Stimulated activated CD8-positive, alpha-beta memory T cell treated with anti-CD3 and anti-CD28 coated beads, Interleukin-15, amount 100 ng/mL, for 1 hour (primary cell): Measurements from ENCODE around the gene TMEM185A.
"Not testable (repeated sequence)": the region's sequence is repeated elsewhere in the genome, so short reads cannot be mapped to it uniquely, and the experiment has no call there.

Experiments
- DNase-seq: peaks from one replicate; pipeline ENCODE4 v3.0.0-alpha.2; 2020; ENCODE audit warnings: low read depth

Gene TMEM185A

DNA sequence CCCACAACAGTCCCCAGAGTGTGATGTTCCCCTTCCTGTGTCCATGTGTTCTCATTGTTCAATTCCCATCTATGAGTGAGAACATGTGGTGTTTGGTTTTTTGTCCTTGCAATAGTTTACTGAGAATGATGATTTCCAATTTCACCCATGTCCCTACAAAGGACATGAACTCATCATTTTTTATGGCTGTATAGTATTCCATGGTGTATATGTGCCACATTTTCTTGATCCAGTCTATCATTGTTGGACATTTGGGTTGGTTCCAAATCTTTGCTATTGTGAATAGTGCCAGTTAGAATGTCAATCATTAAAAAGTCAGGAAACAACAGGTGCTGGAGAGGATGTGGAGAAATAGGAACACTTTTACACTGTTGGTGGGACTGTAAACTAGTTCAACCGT is 11.9 kb downstream of the TMEM185A start:
- DNase-seq: not testable (repeated sequence)

- DNase-seq: no peak
Observed at GRCh38 chrX:149618871-149619270, 12.7 kb downstream of the TMEM185A start.

GRCh38 chrX:149611623-149612175 is 19.9 kb downstream of the TMEM185A start:
- DNase-seq: no peak

- DNase-seq: no peak
Observed at GRCh38 chrX:149610511-149610910, 21.1 kb downstream of the TMEM185A start.

DNA sequence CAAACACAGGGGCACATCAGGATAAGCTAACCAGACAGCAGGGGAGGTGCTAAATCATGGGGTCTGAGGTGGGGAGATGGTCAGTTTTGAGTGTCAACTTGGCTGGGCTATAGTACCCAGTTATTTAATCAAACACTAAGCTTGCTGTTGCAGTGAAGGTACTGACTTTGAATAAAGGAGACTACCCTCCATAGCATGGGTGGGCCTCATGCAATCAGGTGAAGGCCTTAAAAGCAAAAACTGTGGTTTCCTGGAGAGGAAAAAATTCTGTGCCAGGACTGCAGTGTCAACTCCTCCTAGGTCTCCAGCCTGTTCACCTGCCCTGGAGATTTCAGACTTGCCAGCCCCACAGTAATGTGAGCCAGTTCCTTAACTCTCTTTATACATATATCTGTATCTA is 23.9 kb downstream of the TMEM185A start:
- no peak for DNase-seq

GRCh38 chrX:149605248-149605885 is 26.2 kb downstream of the TMEM185A start:
- not testable (repeated sequence) for DNase-seq

DNA sequence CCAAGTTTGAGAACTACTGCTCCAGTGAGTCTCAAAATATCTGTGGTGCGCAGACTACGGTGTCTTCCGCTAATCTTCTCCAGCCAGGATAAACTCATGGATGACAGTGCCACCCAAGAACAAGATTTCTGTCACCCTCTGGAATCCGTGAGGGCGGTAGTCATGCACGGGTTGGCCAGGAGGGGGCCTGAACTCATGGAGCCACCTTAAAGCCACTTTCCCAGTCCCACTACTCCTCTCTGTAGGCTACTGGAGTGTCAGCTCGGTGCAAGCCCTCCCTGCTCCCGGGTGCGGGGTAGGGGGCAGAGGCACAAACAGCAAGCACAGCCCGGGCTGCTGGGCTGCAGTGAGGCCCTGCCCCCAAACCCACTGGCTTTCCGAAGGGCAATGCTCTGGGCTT is 33.0 kb downstream of the TMEM185A start:
- not testable (repeated sequence) for DNase-seq

DNA sequence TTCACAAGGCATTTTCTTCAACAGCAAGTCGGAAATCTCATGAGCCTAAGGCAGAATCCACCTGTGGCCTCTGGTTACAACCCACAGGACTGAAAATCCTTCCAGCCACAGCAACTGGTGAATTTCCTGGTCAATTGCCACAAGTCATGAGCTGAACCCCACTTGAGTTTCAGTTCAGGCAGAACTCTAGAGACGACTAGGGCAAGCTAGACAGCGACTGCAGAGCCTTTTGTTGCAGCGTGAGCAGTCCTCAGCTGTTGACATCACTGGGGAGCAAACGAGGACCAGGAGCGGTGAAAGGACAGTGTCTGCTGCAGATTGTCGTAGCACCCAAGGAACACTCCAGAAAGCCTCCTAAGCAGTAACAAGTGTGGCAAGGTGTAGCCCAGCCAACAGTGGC is 35.6 kb downstream of the TMEM185A start:
- not testable (repeated sequence) for DNase-seq

- not testable (repeated sequence) for DNase-seq
Observed at GRCh38 chrX:149595214-149595613, 36.4 kb downstream of the TMEM185A start, which contains the start of gene HSFX2. HSFX2 (minus strand) TSS chrX:149595314; CDS start chrX:149594700, 614 bp downstream.

DNA sequence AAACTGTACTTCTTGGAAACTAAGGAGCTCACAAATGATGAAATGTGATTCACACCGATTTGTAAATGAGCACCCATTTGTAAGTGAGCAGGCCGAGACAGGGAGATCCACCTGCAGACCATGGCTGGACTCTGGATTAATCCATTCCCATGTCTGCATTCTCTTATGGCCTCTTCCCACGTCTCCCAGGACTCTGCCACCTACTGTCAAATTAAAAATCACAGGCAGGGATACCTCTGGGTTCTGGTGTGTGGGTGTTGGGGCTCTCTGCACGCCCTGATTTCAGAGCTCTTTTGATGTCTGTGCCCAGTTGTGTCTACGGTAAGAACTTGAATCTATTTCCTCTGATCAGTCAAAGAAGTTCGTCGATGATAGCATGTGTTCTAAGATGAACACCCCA is 40.6 kb downstream of the TMEM185A start:
- DNase-seq: not testable (repeated sequence)

GRCh38 chrX:149587359-149587758 is 44.2 kb downstream of the TMEM185A start, which contains the start of gene MAGEA9B:
MAGEA9B (minus strand) TSS chrX:149587459; CDS start chrX:149583179, 4,280 bp downstream.
- not testable (repeated sequence) for DNase-seq

- DNase-seq: not testable (repeated sequence)
Observed at GRCh38 chrX:149585631-149586030, 46.0 kb downstream of the TMEM185A start.

- not testable (repeated sequence) for DNase-seq
Observed at GRCh38 chrX:149573456-149573855, 58.1 kb downstream of the TMEM185A start.

GRCh38 chrX:149572743-149573142 is 58.8 kb downstream of the TMEM185A start:
- no peak for DNase-seq

GRCh38 chrX:149571770-149572169 is 59.8 kb downstream of the TMEM185A start:
- no peak for DNase-seq

DNA sequence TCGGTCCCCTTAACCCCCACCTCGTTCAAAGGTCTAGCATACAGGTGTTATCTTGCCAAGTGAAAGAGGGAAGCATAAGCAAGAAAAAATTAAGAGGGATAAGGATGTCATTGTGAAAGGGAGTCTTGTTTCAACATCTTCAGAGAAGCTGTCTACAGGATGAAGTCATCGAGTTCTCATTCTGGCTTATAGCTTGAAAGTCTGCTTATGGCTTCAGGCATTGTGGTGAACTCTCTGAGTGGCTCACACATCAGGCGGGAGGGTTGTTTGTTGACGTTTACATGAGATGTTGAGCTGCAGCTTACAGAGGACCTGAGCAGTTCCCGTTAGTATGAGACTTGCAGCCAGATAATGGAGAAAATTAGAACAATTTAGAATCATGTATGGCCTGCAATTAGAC is 60.9 kb downstream of the TMEM185A start:
- no peak for DNase-seq

- DNase-seq: no peak
Observed at GRCh38 chrX:149569770-149570169, 61.8 kb downstream of the TMEM185A start.

DNA sequence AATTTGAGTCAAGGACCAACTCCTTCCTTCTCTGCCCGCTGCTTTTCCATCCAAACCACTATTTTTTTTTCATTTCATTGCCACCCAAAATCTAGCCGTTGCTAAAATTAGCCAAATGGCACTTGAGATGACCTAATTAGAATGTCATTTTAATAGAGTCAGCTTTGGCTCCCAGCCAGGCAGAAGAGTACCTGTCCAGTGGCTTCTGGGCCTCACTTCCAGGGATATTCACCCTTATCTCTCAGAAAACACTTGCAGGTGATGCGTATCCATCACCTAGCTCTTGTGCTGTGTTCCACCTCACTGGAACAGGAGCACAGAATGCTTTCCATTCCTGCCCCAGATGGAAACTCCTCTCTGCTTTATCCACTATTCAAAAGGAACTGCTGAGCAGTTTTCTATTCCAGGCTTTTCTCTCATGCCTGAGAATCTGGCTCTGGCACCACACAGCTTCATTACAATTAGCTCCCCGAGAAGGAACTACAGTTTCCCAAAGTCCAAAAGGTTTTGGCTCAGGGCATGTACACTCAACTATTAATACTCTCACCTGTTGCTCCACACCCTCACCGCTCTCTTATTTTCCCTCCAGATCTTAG is 62.8 kb downstream of the TMEM185A start:
- DNase-seq: no peak

GRCh38 chrX:149567621-149568417 is 63.8 kb downstream of the TMEM185A start:
- DNase-seq: no peak

DNA sequence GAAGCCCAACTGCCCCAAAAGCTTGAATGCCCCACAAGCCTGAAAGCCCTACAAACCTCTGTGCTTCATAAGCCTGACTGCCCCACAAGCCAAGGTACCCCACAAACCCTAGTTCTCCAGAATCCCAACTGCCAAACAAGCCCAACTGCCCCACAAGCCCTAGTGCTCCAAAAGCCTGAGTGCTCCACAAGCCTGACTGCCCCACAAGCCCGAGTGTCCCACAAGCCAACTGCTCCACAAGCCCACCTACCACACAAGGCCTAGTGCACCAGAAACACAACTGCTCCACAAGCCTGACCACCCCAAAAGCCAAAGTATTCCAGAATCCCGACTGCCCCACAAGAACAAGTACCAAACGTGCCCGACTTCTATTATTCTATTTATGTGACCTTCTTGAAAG is 68.2 kb downstream of the TMEM185A start:
- DNase-seq: no peak

GRCh38 chrX:149555251-149555650 is 76.3 kb downstream of the TMEM185A start:
- DNase-seq: not testable (repeated sequence)

GRCh38 chrX:149551939-149552248 is 79.7 kb downstream of the TMEM185A start:
- DNase-seq: not testable (repeated sequence)
